GM12864 (cell line): ENCODE data around the gene ACTR6.
"Not testable (repeated sequence)": the region's sequence is repeated elsewhere in the genome, so short reads cannot be mapped to it uniquely, and the experiment has no call there.

Experiments used
- DNase-seq: peaks from one replicate; pipeline ENCODE4 v3.0.0-alpha.2; 2011; ENCODE audit warnings: low read depth
- H3K4me3 ChIP-seq: 2 replicates; pipeline ENCODE4 v1.5.1; 2011; ENCODE audit warnings: mild to moderate bottlenecking, low read depth, low read length, control low read depth
- TF ChIP-seq, protein P1 (sequence below): IDR thresholded peaks from 2 replicates; pipeline ENCODE4 v1.5.1; 2011; ENCODE audit warnings: low read depth, mild to moderate bottlenecking, moderate library complexity, low read length, control low read depth, inconsistent platforms; ENCODE audit errors: missing control alignments

Gene ACTR6

DNA sequence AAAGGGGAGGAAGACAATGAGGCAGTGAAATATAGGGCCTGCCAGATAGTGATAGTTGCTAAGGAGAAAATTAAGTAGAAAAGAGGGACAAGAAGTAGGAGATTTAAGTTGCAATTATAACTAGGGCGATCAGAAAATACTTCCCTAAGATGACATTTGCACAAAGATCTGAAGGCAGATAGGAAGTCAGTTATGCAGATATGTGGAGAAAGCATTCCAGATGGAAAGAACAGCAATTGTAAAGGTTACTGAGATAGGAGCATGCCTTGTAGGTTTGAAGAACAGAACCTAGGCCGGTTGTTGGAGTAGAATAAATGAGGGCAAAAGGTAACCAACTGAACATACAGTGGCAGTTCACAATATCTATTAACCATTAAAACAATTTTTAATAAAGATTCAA lies 21.4 kb upstream of the ACTR6 start:
- H3K4me3 ChIP-seq, result no peak overlapping the region
- DNase-seq, result no peak
- TF ChIP-seq, protein P1, sequence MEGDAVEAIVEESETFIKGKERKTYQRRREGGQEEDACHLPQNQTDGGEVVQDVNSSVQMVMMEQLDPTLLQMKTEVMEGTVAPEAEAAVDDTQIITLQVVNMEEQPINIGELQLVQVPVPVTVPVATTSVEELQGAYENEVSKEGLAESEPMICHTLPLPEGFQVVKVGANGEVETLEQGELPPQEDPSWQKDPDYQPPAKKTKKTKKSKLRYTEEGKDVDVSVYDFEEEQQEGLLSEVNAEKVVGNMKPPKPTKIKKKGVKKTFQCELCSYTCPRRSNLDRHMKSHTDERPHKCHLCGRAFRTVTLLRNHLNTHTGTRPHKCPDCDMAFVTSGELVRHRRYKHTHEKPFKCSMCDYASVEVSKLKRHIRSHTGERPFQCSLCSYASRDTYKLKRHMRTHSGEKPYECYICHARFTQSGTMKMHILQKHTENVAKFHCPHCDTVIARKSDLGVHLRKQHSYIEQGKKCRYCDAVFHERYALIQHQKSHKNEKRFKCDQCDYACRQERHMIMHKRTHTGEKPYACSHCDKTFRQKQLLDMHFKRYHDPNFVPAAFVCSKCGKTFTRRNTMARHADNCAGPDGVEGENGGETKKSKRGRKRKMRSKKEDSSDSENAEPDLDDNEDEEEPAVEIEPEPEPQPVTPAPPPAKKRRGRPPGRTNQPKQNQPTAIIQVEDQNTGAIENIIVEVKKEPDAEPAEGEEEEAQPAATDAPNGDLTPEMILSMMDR, result no peak

DNA sequence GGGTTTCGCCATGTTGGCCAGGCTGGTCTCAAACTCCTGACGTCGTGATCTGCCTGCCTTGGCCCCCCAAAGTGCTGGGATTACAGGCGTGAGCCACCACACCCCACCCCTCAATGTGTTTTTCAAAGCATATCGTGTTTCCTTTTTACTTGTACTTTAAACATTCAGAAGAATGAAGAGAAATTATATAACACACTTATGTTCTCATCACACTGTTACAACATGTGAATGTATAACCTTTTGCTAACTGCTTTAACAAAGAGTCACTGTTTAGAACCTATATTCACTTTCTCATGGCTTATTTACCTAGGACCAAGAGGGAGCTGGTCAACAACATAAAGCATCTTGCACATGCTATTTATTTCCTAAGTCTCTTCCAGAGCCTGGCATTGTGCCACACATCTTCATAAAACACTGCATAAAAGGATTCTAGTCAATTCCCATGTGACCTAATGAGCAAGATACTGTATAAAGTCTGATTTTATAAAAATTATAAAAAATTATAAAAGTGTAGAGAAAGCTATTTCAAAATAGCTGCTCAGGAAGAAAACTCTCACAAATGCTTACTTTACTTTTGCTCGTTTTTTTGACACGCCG lies 16.0 kb upstream of the ACTR6 start:
- TF ChIP-seq, protein P1, result no peak
- no peak for DNase-seq
- no peak overlapping the region for H3K4me3 ChIP-seq

DNA sequence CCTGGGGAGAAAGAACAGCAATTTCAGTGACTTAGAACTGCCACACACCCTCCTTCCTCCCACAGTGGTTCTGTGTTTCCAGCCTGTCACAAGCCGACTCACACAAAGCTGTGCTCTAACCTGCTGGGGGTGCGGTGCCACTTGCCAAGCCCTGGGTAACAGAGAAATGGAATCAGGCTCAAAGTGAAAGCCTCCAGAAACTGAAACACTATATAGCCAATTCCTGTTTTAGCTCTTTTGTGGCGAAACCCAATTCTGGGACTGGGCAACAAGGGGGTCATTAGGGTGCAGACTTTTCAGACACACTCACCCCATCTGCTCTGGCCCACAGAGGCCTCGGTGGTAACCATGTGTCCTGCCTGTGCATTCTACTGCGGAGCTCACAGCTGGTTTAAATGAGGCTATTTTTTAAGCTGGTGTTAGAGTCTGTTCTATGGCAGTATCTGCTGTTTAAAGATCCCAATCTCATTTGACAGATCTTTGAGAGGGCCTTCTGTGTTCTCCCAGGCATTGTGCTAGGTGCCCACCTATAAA lies 15.2 kb upstream of the ACTR6 start:
- DNase-seq, result no peak
- H3K4me3 ChIP-seq, result no peak overlapping the region
- TF ChIP-seq, protein P1, result no peak

DNA sequence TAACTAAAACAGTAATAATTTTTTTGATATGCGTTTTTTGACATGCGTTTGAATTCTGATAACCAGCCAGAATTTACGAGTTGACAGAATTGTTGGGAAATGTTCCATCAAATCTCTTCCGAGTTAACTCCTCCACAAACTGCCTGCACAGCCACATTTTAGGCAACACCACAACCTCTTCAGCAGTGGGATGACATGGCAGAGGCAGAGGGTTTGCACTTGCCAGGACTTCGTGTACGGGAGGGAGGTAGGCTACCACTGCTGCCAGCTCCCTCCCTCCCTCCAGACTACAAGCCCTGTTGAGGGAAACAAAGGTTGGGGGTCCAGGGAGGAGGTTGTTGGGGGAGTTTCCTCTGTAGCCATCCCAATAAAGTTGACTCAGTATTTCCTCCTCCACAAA lies 14.5 kb upstream of the ACTR6 start:
- TF ChIP-seq, protein P1, result no peak
- DNase-seq, result no peak

DNA sequence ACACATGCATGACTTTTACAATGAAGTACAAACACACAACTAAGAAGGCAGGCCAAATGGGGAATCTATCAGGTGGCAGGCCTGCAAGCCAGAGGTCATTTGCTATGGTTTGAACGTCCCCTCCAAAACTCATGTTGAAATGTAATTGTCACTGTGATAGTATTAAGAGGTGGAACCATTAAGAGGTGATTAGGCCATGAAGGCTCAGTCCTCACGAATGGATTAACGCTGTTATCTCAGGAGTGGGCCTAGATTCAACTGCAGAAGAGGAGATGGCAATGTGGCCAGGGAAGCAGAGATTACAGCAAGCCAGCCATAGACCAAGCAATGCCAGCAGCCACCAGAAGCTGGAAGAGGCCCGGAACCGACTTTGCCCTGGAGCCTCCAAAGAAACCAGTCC lies 13.5 kb upstream of the ACTR6 start:
- TF ChIP-seq, protein P1, result no peak
- DNase-seq, result no peak
- H3K4me3 ChIP-seq, result no peak overlapping the region

More for the DNA sequence above, 14.5 kb upstream of the ACTR6 start:
- no peak overlapping the region for H3K4me3 ChIP-seq

DNA sequence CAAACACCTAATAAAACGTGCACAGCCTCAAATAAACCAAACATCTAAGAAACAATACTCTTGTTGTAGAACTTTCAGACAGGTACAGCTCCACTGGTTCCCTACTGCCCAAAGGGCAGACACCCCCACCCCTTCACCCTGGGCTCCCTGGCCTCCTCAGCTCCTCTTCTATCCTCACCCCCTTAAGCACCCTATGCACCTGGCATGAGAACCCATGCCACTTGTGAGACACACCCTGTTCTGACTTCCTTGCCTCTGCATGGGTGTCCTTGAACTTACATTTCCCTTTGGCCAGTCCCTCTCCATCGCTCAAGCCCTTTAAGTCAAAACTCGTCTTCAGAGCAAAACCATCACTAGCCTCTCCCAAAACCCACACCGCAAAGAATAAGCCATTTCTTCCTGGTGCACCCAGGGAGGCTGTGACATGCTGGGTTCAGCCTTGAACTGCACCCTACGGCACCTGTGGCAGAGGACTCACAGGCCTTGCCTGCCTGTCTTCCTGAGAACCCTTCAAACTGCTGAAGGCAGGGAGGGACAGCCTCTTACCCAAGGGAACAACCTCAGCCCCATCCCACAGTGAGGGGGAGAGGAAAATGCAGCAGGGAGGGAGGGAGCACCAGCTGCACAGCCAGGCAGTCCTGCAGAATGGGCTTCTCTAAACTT lies 12.6 kb upstream of the ACTR6 start:
- H3K4me3 ChIP-seq, result no peak overlapping the region
- TF ChIP-seq, protein P1, result no peak
- DNase-seq, result no peak

DNA sequence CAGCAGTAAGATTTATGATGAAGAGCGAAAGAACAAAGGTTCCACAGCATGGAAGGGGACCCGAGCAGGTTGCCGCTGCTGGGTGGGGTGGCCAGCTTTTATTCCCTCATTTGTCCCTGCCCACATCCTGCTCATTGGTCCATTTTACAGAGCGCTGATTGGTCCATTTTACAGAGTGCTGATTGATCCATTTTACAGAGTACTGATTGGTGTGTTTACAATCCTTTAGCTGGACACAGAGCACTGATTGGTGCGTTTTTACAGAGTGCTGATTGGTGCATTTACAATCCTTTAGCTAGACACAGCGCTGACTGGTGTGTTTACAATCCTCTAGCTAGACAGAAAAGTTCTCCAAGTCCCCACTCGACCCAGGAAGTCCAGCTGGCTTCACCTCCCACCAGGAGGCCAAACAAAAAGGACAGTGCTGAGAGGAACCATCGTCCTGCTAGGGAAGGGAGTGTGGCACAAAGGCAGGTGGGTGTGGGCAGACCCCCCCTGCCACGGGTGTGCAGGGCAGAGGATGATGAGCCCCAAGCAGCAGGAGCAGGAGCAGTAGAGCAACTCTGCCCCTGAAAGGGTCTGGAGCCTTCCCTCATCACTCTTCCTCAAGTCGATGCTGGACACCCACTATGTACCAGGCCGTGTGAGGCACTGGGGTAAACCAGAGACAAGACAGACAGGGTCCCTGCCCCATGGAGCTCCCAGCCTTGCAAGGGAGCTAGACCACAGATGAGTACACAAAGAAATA lies 11.6 kb upstream of the ACTR6 start:
- H3K4me3 ChIP-seq, DNase-seq: not testable (repeated sequence)
